Spinal cord (tissue), 10 donors: ENCODE results near the gene POLR2I. TPM values are rescaled to one million over a fixed set of nuclear protein-coding genes. Genes with fewer than 3 reads are reported as not detected.

Experiments used
- DNase-seq, 6 donors: peaks; one replicate each; pipeline versions ENCODE4 v3.0.0 to v3.0.0-alpha.2; 2013 to 2015; ENCODE audit warnings: low spot score in 6 of 6, low read depth in 4 of 6
- H3K27ac ChIP-seq: one replicate; pipeline ENCODE4 v1.5.1; 2013; ENCODE audit warnings: low read depth, low read length, control low read depth
- H3K27me3 ChIP-seq: one replicate; pipeline ENCODE4 v1.6.1; 2013; ENCODE audit warnings: low read length; ENCODE audit not compliant: control insufficient read depth, insufficient read depth
- H3K36me3 ChIP-seq: one replicate; pipeline ENCODE4 v1.6.1; 2013; ENCODE audit warnings: low read length; ENCODE audit not compliant: control insufficient read depth, insufficient read depth
- H3K4me1 ChIP-seq: one replicate; pipeline ENCODE4 v1.6.1; 2013; ENCODE audit warnings: low read length; ENCODE audit not compliant: control insufficient read depth, insufficient read depth
- H3K4me3 ChIP-seq: one replicate; pipeline ENCODE4 v1.5.1; 2013; ENCODE audit warnings: low read depth, low read length, control low read depth
- H3K9me3 ChIP-seq: one replicate; pipeline ENCODE4 v1.6.1; 2013; ENCODE audit warnings: low read length; ENCODE audit not compliant: control insufficient read depth, insufficient read depth
- WGBS: methylation state at CpG from one replicate; pipeline ENCODE4 v1.1.5; 2013; ENCODE audit warnings: missing lambda C conversion rate; ENCODE audit not compliant: insufficient coverage; 5-methylcytosine and 5-hydroxymethylcytosine counted together
- polyA plus RNA-seq, 2 donors: library from polyadenylated mRNA; unstranded; fragments of 120-200 nt; gene quantifications; one replicate each; pipeline ENCODE4 v1.2.1, GENCODE V29; 2013; ENCODE audit not compliant: insufficient read length in 2 of 2
- total RNA-seq, 2 donors: library from RNA; depleted of rRNA in 1 of 2; stranded (reverse); fragments of 120-200 nt in 1 of 2; fragments of >200 nt in 1 of 2; gene quantifications; one replicate each; pipeline versions ENCODE4 v1.2.3 to v1.2.4, GENCODE V29; 2013 to 2014
- donor health status: healthy.

Gene POLR2I
- total and polyA plus RNA-seq, 4 donors, result 68.3 to 130 (median 109) TPM

- WGBS, result 91% methylated on average over 10 of the region's 12 CpGs
- no peak overlapping the region for H3K4me3 ChIP-seq
- no peaks in the 10 kb centered on the region for H3K4me1 ChIP-seq
- H3K9me3 ChIP-seq, result no peaks in the 10 kb centered on the region
- H3K27me3 ChIP-seq, result no peaks in the 10 kb centered on the region
- no peak for DNase-seq
- H3K27ac ChIP-seq, result no peak overlapping the region
- peaks cover 88% of the 10 kb centered on the region for H3K36me3 ChIP-seq
These were observed 10.7 kb downstream of the POLR2I start for GRCh38 chr19:36103842-36104552.

DNA sequence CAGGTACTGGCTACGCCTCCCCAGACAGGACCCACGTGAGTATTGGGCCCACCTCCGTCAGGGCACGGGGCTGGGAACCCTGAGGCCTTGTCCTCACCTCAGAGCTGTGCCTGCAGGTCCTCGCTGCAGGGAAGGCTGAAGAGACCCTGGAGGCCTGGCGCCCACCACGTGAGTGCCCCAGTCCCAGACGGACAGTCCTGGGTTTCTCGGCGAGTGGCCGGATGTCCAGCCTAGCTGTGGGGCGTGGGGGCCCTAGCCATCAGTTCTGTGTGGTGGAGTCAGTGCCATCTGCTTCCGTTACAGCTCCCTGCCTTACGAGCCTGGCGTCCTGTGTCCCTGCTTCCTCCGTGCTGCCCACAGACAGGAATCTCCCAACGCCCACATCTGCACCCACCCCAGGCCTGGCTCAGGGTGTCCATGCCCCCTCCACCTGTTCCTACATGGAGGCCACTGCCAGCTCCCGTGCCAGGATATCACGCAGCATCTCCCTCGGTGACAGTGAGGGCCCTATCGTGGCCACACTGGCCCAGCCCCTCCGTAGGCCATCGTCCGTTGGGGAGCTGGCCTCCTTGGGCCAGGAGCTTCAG lies 11.5 kb downstream of the POLR2I start:
- Histone ChIP-seq H3K9me3 (no peaks in the 10 kb centered on the region), H3K36me3 (peaks cover 83% of the 10 kb centered on the region), H3K27ac (no peak overlapping the region), H3K27me3 (no peaks in the 10 kb centered on the region), H3K4me3 (no peak overlapping the region), H3K4me1 (no peaks in the 10 kb centered on the region)
- DNase-seq, result no peak
- WGBS, result 94% methylated on average over 24 of the region's 24 CpGs

GRCh38 chr19:36101550-36102327 lies 12.9 kb downstream of the POLR2I start:
- no peaks in the 10 kb centered on the region for H3K27me3 ChIP-seq
- H3K4me3 ChIP-seq, result no peak overlapping the region
- no peak for DNase-seq
- no peak overlapping the region for H3K27ac ChIP-seq
- H3K9me3 ChIP-seq, result no peaks in the 10 kb centered on the region
- 93% methylated on average over 27 of the region's 27 CpGs for WGBS
- H3K4me1 ChIP-seq, result peaks cover 2% of the 10 kb centered on the region
- peaks cover 73% of the 10 kb centered on the region for H3K36me3 ChIP-seq

- Histone ChIP-seq H3K27ac (no peak overlapping the region), H3K36me3 (peaks cover 62% of the 10 kb centered on the region), H3K4me3 (no peak overlapping the region), H3K9me3 (no peaks in the 10 kb centered on the region), H3K4me1 (peaks cover 2% of the 10 kb centered on the region), H3K27me3 (no peaks in the 10 kb centered on the region)
- 92% methylated on average over 5 of the region's 5 CpGs for WGBS
- no peak for DNase-seq
These were observed 14.2 kb downstream of the POLR2I start for GRCh38 chr19:36100476-36100875.

DNA sequence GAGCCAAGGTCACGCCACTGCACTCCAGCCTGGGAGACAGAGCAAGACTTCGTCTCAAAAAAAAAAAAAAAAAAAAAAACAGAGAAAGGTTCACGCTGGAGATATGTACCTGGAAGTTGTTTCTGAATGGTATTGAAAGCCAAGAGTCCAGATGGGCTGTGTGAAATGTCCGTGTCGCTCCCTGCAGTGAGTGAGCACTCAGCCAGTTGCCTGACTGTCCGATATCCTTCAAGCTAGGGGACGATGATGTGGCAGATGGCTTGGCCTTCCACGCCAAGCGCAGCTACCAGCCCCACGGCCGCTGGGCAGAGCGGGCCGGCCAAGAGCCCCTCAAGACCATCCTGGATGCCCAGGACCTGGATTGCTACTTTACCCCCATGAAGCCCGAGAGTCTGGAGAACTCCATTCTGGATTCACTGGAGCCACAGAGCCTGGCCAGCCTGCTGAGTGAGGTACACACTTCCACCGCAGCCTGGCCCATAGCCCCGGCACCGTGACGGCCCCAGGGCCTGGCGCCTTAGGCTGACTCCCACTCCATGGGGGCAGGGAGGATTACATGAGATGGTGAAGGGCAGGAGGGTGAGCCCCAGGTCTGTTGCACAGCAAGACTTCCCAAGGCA lies 15.4 kb downstream of the POLR2I start:
- Histone ChIP-seq H3K27ac (no peak overlapping the region), H3K4me1 (peaks cover 2% of the 10 kb centered on the region), H3K27me3 (no peaks in the 10 kb centered on the region), H3K36me3 (peaks cover 50% of the 10 kb centered on the region), H3K4me3 (no peak overlapping the region), H3K9me3 (no peaks in the 10 kb centered on the region)
- DNase-seq, result no peak
- 88% methylated on average over 18 of the region's 19 CpGs for WGBS

DNA sequence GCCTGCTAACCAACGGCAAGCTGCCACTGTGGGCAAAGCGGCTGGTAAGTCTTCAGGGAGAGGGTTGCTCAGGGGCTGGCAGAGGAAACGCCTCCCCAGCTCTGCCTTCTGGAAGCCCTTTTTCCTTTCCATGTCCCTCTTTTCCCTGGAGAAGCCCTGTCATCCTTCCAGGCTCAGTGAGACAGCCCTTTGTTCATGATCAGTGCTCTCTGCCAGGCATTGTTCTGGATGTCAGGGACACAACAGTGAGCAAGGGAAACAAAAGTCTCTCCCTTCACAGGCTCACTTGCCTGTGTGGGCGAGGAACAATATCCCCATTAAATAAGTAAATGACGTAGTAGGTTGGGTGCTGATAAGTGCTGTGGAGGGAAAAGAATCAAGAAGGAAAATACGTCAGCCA lies 17.6 kb downstream of the POLR2I start:
- H3K36me3 ChIP-seq, result peaks cover 38% of the 10 kb centered on the region
- peaks cover 2% of the 10 kb centered on the region for H3K4me1 ChIP-seq
- no peak overlapping the region for H3K27ac ChIP-seq
- H3K4me3 ChIP-seq, result no peak overlapping the region
- DNase-seq, result peak in 1 of 6 donors; percentile 28
- H3K9me3 ChIP-seq, result no peaks in the 10 kb centered on the region
- WGBS, result 65% methylated on average over 2 of the region's 6 CpGs
- no peaks in the 10 kb centered on the region for H3K27me3 ChIP-seq

DNA sequence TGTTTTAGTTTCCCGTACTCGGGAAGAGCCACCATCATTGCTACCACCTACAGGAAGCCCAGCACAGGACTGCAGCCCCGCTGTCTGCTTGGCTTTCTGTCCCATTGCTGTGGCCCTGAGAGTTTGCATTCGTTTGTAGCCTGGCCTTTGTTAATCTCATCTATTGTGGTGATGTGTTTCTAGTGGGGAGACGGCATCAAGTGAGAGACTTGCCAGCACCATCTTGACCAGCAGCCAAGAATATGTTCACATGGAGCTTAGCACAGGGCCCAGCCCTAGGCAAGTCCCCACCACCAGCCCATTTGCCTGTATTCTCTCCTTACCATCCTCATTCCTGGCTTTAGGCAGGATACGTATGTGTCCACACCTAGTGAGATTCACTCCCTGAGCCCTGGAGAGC lies 21.0 kb downstream of the POLR2I start:
- Histone ChIP-seq H3K4me3 (no peak overlapping the region), H3K4me1 (peaks cover 2% of the 10 kb centered on the region), H3K36me3 (peaks cover 34% of the 10 kb centered on the region), H3K9me3 (no peaks in the 10 kb centered on the region), H3K27ac (no peak overlapping the region), H3K27me3 (no peaks in the 10 kb centered on the region)
- WGBS, result 76% methylated on average over 4 of the region's 6 CpGs
- no peak for DNase-seq

GRCh38 chr19:36093146-36093662 lies 21.5 kb downstream of the POLR2I start:
- DNase-seq, result no peak
- 100% methylated on average over 1 of the region's 5 CpGs for WGBS
- Histone ChIP-seq H3K27ac (no peak overlapping the region), H3K9me3 (no peaks in the 10 kb centered on the region), H3K4me1 (peaks cover 2% of the 10 kb centered on the region), H3K4me3 (no peak overlapping the region), H3K36me3 (peaks cover 36% of the 10 kb centered on the region), H3K27me3 (no peaks in the 10 kb centered on the region)

GRCh38 chr19:36092566-36092965 lies 22.1 kb downstream of the POLR2I start:
- Histone ChIP-seq H3K27ac (no peak overlapping the region), H3K36me3 (peaks cover 40% of the 10 kb centered on the region), H3K27me3 (no peaks in the 10 kb centered on the region), H3K9me3 (no peaks in the 10 kb centered on the region), H3K4me1 (peaks cover 2% of the 10 kb centered on the region), H3K4me3 (no peak overlapping the region)
- no peak for DNase-seq
- 100% methylated on average over 7 of the region's 7 CpGs for WGBS
